Islet precursor cell (in vitro differentiated cells): ENCODE data around the gene BEND5.

ENCODE experiments used
- DNase-seq: peaks from one replicate; pipeline ENCODE4 v3.0.0-alpha.2; 2018

The BEND5 gene

DNA sequence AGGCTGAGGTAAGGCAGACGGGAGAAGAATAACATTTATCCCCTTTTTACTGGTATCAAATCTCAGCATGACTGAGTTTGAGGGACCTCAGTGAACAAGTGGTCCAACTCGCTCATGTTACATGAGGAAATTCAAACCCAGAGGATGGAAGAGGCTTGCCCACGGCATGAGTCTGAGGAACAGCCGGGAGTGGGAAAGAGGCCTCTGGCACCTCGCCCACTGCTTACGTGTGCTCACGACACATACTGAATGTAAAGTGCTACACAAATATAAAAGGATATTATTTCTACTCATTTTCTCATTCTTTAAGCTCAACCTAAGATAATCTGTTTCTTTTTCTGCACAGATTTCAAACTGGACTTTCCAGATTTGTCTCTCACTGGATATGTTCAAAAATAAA is 14.7 kb downstream of the BEND5 start:
- no peak for DNase-seq

GRCh38 chr1:48761411-48761810 is 15.3 kb downstream of the BEND5 start:
- no peak for DNase-seq

DNA sequence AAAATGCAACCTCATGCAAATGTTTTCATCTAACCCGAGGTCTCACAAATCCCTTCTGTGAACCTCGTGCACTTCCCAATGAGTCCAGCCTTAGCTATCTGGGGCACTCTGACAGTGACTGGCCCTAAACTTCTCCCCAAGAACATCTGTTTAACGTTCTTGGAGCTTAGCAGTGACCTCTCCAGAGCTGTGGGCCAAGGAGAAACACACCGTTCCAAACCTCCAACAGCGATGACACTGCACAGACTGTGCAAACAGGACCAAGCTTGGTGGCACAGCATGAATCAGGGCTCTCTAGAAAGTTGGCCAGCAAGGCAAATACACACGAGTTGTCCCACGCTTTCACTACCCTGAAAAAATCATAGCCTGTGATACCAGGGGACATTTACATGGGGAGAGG is 15.8 kb downstream of the BEND5 start:
- no peak for DNase-seq

DNA sequence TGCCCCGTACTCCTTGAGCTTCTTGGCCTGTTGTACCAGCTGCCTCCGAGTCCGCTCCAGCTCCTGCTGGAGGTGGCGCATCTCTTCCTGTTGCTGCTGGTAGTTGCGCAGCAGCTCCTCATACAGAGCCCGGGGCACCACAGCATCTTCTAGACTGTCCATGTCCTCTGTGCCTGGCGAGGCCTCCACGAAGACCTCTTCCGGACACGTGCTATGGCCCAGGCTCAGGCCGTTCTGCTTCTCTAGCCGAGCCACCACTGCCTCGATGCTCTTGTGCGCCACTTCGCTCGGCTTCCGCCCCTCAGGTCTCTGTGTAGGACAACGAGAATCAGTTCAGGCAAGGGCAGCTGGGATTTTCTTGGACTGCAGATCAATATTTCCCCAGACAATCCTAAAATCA is 17.7 kb downstream of the BEND5 start:
- no peak for DNase-seq

DNA sequence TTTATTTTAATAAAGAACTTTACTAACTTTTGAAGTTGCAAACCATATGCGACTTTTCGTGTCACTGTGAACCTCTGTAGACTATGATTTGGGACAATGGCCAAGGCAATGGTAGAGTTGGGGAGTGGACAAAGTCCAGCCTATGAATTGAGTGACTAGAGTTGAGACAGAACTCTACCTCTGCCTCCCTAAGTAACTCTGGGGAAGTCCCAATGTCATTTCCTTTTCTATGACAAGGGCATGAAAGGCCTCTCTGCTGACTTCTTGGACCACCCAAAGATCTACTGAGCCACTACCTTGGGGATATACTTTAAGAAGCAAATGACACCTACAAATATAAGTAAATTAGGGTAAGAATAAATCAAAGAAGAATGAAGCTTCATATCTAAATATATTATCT is 19.3 kb downstream of the BEND5 start:
- no peak for DNase-seq

GRCh38 chr1:48756683-48757316 is 19.9 kb downstream of the BEND5 start:
- no peak for DNase-seq

DNA sequence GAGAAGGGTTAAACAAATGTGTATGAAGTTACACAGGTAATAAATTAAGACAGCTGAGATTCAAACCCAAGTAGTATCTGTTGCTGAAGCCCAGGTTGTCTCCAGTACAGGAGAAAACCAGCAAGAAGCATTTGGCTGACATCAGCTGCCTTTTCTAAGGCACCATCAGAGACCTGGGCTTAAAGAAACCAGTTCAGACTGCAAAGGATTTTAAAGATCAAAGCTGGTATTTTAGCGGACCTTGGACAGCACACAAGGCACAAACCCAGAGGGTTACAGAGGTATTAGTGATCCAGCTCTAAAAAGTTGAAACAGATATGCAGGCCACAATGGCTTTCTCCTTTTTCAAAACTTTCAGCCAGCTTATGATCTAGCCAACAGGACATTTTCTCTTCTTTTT is 23.4 kb downstream of the BEND5 start:
- DNase-seq, result no peak

DNA sequence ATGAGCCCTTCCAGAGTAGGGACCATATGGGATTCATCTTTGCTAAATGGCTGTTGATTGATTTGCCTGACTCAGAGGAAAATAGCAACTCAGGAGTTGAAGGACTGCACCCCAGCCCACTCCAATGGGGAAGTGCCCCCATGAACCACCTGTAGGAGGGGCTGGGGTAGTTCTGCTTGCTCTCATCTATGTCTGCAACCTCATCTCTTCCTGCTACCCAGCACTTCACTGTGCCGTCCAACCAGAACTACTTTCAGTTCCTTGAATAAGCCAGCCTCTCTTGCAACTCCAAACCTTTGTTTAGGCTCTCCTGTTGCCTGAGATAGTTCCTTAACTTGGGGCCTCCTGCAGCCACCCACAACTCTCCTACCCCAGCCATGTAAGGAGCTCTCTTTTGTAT is 26.6 kb downstream of the BEND5 start:
- no peak for DNase-seq

GRCh38 chr1:48749068-48749467 is 27.6 kb downstream of the BEND5 start:
- no peak for DNase-seq

- DNase-seq, result no peak
Observed at GRCh38 chr1:48746906-48747305, 29.8 kb downstream of the BEND5 start.

DNA sequence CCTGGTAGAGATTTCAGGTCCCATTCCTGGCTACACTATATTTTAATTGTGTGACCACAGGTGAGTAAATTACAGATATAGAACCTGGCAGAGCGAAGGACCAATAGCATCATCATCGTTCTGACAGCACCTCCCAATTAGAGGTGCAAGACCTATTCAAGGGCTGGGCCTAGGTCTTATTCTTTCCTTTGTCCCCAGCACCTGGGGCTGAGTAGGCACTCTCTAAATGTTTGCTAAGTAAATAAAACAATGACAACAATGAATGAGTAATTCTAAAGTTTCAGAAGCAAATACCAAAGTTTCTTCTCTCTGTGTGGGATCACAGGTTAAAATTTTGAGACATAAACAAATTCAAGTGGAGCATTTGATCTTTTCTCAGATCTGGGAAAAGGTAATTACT is 32.7 kb downstream of the BEND5 start:
- DNase-seq, result no peak

DNA sequence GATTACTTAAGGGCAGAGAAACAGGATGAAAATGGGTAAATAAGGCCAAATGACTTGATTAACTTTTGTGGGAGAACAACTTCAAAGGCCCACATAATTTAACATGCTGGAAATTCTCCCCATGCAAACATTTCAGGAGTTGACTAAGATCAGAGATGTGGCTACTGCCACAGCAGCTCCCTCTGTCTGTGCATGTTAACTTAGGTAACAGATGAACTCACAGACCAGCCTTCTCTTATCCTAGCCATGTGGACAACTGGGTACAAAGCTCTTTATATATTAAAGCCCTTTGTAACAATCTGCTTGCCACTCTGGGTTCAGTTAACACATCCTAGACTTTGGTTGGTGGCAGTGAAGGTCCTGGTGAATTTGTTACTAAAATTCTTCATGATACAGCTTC is 33.2 kb downstream of the BEND5 start:
- no peak for DNase-seq

DNA sequence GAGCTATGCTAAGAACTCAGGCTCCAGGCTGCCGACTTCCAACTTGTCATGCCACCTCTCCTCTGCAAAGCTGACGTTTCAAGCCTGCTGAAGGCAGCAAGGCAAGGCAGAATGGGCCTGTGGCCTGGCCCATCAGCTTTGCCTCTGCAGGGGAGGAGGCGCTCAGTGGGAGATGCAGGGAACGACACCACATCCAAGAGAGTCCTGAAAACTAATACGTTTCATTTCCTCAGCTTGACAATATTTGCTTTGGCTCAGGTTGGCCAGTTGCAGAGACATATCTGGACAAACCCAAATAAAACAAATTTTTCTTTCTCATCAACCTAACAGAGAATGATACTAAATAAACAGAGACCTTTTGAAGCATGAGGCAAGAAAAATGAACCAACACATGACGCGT is 35.3 kb downstream of the BEND5 start:
- no peak for DNase-seq

DNA sequence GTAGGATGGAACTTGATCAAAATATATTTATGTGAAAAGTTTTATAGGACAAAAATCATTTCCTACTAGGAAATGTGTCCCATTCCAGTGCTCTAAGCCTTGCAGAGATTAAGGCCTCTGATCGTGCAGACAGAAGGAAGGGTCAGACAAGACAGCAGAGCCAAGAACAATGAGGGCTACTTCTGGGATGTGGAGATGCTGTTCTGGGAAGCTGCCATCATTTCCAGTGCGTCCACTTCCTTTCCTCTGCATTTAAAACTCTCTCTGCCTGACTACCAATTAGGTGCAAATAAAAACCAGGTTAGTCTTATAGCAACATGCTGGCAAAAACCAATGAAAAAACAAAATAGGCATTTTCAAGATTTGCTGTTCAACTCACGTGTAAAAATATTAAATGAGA is 36.1 kb downstream of the BEND5 start:
- no peak for DNase-seq

DNA sequence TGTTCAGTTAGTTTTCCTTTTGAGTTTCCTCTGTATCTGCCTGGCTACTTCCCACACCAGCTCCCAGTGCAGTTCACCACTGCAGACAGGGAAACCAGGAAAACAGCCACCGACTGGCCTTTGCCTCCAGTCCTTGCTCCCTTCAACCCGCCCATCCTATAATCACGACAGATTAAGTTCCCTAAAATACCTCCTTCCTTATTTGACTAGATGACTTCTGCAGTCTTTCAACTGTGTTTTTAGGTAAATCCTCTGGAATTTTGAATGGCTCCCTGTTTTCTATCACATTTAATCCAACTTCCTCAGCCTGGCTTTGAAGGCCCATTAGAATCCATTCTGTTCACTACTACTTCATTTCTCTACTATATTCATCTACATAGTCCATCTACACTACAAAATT is 37.6 kb downstream of the BEND5 start:
- no peak for DNase-seq

DNA sequence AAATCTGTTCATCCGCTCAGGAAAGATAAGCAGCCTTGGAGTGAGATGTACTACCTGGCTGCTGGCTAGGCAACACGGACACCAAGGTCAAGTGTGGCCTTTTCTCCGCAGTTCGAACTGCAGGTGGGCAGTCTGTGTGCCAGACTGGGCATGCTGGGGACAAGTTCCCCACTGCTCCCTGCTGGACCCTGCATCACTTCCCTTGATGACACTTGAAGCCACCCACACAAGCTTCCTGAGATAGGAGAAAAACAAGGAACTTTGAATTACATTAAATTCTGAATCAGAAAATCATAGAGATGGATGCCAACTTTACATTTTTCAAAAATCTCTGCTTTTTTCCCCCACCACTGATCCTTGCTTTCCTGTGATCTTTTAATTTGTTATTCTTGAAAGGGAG is 38.3 kb downstream of the BEND5 start:
- no peak for DNase-seq

DNA sequence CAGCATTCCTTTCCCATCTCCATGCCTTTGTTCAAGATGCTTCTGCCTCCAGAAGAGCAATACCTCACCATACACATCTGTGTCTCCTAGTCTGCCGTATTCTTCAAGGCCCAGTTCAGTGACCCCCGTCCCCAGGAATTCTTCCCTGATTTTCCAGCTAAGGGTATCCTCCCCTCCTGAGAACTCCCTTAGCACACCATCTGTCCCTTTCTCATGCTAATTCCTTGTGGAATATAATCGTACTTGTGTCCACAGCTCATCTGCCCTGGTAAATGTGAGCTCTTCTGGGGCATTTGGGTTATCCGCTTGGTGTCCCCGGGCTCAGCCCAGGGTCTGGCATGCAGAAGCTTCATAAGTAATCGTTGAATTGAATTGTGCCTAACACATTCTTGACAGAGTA is 40.9 kb downstream of the BEND5 start:
- DNase-seq, result no peak

- DNase-seq, result no peak
Observed at GRCh38 chr1:48730164-48730910, 46.4 kb downstream of the BEND5 start.

- DNase-seq, result no peak
Observed at GRCh38 chr1:48728584-48728983, 48.1 kb downstream of the BEND5 start.

- DNase-seq, result no peak
Observed at GRCh38 chr1:48726557-48727215, 50.0 kb downstream of the BEND5 start.

DNA sequence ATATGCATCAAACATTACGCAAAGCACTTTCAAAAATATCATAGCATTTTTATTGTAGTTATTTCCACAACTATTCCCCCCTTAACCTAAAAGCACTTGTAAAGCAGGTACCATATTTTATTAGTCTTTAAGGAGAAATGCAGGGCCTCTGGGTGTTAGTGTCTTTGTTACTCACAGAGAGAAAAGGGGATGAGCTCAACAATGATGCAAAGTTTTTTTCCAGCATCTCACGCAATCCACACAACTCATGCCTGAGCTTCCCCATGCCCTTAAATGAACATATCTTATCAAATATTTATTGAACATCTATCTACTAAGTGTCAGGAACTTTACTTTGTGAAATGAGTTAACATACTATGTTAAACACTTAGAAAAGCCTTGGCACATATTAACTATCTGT is 50.6 kb downstream of the BEND5 start:
- no peak for DNase-seq

- no peak for DNase-seq
Observed at GRCh38 chr1:48725341-48726046, 51.2 kb downstream of the BEND5 start.

DNA sequence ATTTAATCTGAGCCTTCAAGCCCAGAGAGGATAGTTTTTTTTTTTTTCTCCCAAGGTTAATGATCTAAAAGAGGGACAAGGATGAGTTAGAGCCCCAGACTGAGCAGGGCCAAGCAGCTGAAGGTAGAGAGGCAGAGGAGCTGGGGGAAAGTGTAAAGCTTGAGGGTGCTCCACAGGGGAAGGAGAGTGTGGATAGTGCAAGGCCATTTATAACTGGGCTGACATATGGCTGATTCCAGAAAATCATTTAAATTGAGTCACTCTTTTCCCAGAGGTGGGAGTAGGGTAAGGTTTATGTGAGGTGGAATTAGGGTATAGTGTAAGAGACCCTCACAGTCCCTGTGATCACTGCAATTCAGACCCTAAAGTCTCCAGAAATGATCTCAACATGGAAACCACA is 55.8 kb downstream of the BEND5 start:
- DNase-seq, result no peak

- no peak for DNase-seq
Observed at GRCh38 chr1:48718705-48719104, 58.0 kb downstream of the BEND5 start.
